HEK293T (cell line): ENCODE measurements around the gene C16orf89.

Experiments
- ELF4 ChIP-seq: fragments of 450-650 bp; IDR thresholded peaks from 2 replicates; pipeline ENCODE4 v1.6.1; 2017; ENCODE audit warnings: antibody characterized with exemption
- FOXA1 ChIP-seq: fragments of 450-650 bp; IDR thresholded peaks from 2 replicates; pipeline ENCODE4 v1.6.1; 2016; ENCODE audit warnings: mild to moderate bottlenecking
- FOXM1 ChIP-seq: fragments of 450-650 bp; IDR thresholded peaks from 2 replicates; pipeline ENCODE4 v1.6.1; 2017; ENCODE audit warnings: mild to moderate bottlenecking, borderline replicate concordance
- LEF1 ChIP-seq: fragments of 450-650 bp; IDR thresholded peaks from 2 replicates; pipeline ENCODE4 v1.6.1; 2017; ENCODE audit warnings: mild to moderate bottlenecking, borderline replicate concordance
- NFRKB ChIP-seq: fragments of 450-650 bp; IDR thresholded peaks from 2 replicates; pipeline ENCODE4 v1.6.1; 2016; ENCODE audit warnings: mild to moderate bottlenecking, moderate library complexity
- SP1 ChIP-seq: fragments of 450-650 bp; IDR thresholded peaks from 2 replicates; pipeline ENCODE4 v1.6.1; 2017
- TARDBP ChIP-seq: fragments of 450-650 bp; IDR thresholded peaks from 2 replicates; pipeline ENCODE4 v1.6.1; 2016

DNA sequence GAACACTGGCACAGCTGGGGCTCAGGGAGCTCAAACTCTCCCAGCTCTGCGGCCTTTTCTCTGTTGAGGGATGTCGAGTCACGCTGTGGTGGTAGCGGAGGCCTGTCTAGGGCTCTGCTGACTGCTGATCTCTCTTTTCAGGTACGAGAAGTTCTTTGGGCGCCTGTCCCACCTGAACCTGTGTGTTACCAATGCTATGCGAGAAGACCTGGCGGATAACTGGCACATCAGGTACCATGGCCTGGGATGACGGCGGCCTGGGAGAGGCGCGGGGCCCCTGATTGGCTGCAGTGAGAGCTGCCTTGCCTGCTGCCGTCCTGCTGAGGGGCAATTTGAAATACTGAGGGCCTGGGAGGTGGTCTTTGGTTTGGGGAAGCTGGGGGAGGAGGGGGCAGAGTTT lies 11.5 kb upstream of the C16orf89 start:
- TF ChIP-seq SP1 (no peak), TARDBP (no peak), FOXM1 (no peak), LEF1 (no peak), ELF4 (no peak), FOXA1 (no peak), NFRKB (no peak)
